ENCODE measurements around the gene NRG3. TPM values are rescaled to one million over a fixed set of nuclear protein-coding genes. Genes with fewer than 3 reads are reported as not detected.

Gene NRG3
- total and polyA plus RNA-seq, 2 of the 8 experiments (the other 6 are each of a cell fraction or from before 2014, with no cell fraction given) = 4.2 to 5.0 TPM

GRCh38 chr10:82477776-82478175, 602.8 kb downstream of the NRG3 start:
- Histone ChIP-seq H3K18ac (ENCODE audit: extremely low read depth, low read length) (no peak overlapping the region), H4K91ac (replicated peaks; ENCODE audit: insufficient read length, low read length) (no peak overlapping the region), H3K36me3 (ENCODE audit: control insufficient read depth in 2 of 4, insufficient read depth in 4 of 4, low read length in 3 of 4) (no peaks in the 10 kb centered on the region), H4K8ac (ENCODE audit: extremely low read depth, insufficient read depth, low read length) (no peak overlapping the region), H3K14ac (ENCODE audit: insufficient read length) (no peak overlapping the region), H3K4me2 (ENCODE audit: insufficient read depth in 1 of 2, low read depth in 2 of 2, low read length in 2 of 2) (no peak overlapping the region), H3K23me2 (ENCODE audit: low read depth, low read length) (no peaks in the 10 kb centered on the region), H2BK5ac (ENCODE audit: low read depth, low read length) (no peak overlapping the region), H3K79me2 (ENCODE audit: control insufficient read depth in 1 of 2, insufficient read depth in 2 of 2, low read length in 2 of 2) (no peaks in the 10 kb centered on the region), H3K4ac (replicated peaks; ENCODE audit: insufficient read length, low read depth, low read length) (no peak overlapping the region), H2BK120ac (replicated peaks; ENCODE audit: low read depth, low read length) (no peak overlapping the region), H3K9ac (replicated peaks in 1 of 4; ENCODE audit: extremely low read depth in 1 of 4, low read depth in 3 of 4, low read length in 3 of 4) (no peak overlapping the region), H2AK5ac (ENCODE audit: low read depth, low read length) (no peak overlapping the region), H3K4me1 (replicated peaks in 1 of 4; ENCODE audit: control insufficient read depth in 3 of 4, insufficient read depth in 4 of 4, low read length in 3 of 4) (no peaks in the 10 kb centered on the region), H3K56ac (replicated peaks; ENCODE audit: insufficient read length, low read depth, low read length) (no peak overlapping the region), H2BK20ac (ENCODE audit: low read length) (no peak overlapping the region), H2BK15ac (ENCODE audit: low read length) (no peak overlapping the region), H4K5ac (ENCODE audit: insufficient read length, low read depth, low read length) (no peak overlapping the region), H3K4me3 (ENCODE audit: extremely low read depth in 1 of 4, insufficient read depth in 2 of 4, low read depth in 3 of 4, low read length in 4 of 4) (no peak overlapping the region), H3K23ac (ENCODE audit: insufficient read length) (no peak overlapping the region), H3K79me1 (ENCODE audit: low read depth, low read length) (no peaks in the 10 kb centered on the region), H3K9me3 (ENCODE audit: insufficient read depth in 2 of 2, low read depth in 1 of 2, low read length in 1 of 2) (no peaks in the 10 kb centered on the region), H2BK12ac (ENCODE audit: low read depth, low read length) (no peak overlapping the region), H3K27ac (ENCODE audit: low read depth, low read length) (no peak overlapping the region), H2AFZ (ENCODE audit: low read length) (no peak overlapping the region), H3K27me3 (replicated peaks in 1 of 4; ENCODE audit: control insufficient read depth in 3 of 4, extremely low read depth in 1 of 4, insufficient read depth in 3 of 4, low read length in 3 of 4) (no peaks in the 10 kb centered on the region), H4K20me1 (replicated peaks in 1 of 2; ENCODE audit: control insufficient read depth in 1 of 2, insufficient read depth in 2 of 2, low read length in 2 of 2) (no peaks in the 10 kb centered on the region)
- FAIRE-seq (no peak), DNase-seq (ENCODE audit: low read depth in 1 of 2, low spot score in 2 of 2) (no peak)
- TF ChIP-seq BCL11A (IDR thresholded peaks at IDR 0.05; ENCODE audit: low read depth in 2 of 2, low read length in 2 of 2) (no peak), HDAC6 (IDR thresholded peaks at IDR 0.05; ENCODE audit: low read depth, low read length) (no peak), ZNF274 (IDR thresholded peaks at IDR 0.05; ENCODE audit: borderline replicate concordance, extremely low read depth, low read length) (no peak), ASH2L (IDR thresholded peaks at IDR 0.05; ENCODE audit: low read length) (no peak), USF2 (IDR thresholded peaks at IDR 0.05; ENCODE audit: low read length) (no peak), SP4 (IDR thresholded peaks at IDR 0.05; ENCODE audit: low read length) (no peak)
- TF ChIP-seq, protein P1, sequence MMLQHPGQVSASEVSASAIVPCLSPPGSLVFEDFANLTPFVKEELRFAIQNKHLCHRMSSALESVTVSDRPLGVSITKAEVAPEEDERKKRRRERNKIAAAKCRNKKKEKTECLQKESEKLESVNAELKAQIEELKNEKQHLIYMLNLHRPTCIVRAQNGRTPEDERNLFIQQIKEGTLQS (IDR thresholded peaks at IDR 0.05; ENCODE audit: insufficient read depth, low read depth, low read length) = no peak
- 79% methylated on average over 4 of the region's 4 CpGs; no CpG with 5 or more reads in 1 of the 2 experiments for WGBS, 2 experiments (ENCODE audit: extremely low coverage in 1 of 2, insufficient coverage in 1 of 2, insufficient read length in 1 of 2, insufficient replicate concordance in 2 of 2, low coverage in 1 of 2, low lambda C conversion rate in 2 of 2, missing lambda C conversion rate in 1 of 2)
- ChIA-PET CTCF (ENCODE audit: partially characterized antibody) (no interaction called here), POLR2A (ENCODE audit: partially characterized antibody) (no interaction called here)
